GM18517 (cell line): Measurements from ENCODE around the gene NNT.
"Not testable (repeated sequence)": the region's sequence is repeated elsewhere in the genome, so short reads cannot be mapped to it uniquely, and the experiment has no call there.

Source experiments
- ATAC-seq: cut with Tn5 transposase; IDR thresholded peaks from one replicate; pipeline ENCODE4 v1.9.1; 2021; ENCODE audit warnings: mild to moderate bottlenecking, moderate library complexity; ENCODE audit not compliant: unreplicated experiment

The NNT gene

DNA sequence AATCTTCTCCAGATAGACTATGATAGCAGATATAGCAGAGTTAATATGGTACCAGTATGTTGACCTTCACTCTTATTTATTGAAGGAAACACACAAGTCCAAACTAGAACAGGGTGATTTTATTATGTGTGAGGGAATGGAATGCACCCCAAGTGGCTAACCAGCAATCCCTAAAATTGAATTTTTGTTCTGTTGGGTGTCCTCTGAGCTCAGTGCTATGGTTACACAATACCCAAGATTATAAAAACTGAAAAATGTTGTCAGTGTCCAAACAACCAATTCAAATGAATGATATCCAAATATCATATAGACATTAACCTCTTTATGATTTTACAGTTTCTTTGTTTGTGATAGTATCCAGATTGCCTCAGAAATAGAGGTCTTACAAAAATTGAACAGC, 60.9 kb downstream of the NNT start:
- no peak for ATAC-seq

- no peak for ATAC-seq
These were observed 61.6 kb downstream of the NNT start for GRCh38 chr5:43664501-43665040.

- ATAC-seq = not testable (repeated sequence)
These were observed 62.8 kb downstream of the NNT start for GRCh38 chr5:43665749-43666148.

DNA sequence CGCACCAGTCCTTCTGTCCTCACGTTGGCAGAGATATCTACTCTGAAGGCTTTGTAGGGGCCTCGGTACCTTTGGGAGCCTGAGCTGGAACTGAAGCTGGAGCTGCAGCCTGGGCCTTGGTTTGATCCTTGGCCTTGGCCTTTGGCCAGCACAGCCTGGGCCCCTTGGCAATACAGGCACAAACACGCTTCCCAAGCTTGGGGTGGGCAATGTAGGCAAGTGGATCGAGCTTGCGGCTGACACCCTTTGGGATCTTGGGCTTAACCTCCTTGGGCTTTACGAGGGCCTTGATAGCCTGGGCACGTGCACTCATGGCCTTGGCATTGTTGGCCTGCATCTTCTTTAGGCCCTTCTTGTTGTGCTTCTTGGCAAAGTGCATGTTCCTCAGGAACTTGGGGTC, 63.7 kb downstream of the NNT start:
- ATAC-seq = not testable (repeated sequence)

GRCh38 chr5:43667379-43667778, 64.4 kb downstream of the NNT start:
- not testable (repeated sequence) for ATAC-seq

- ATAC-seq = no peak
These were observed 71.6 kb downstream of the NNT start for GRCh38 chr5:43674536-43674935.

- no peak for ATAC-seq
These were observed 72.4 kb downstream of the NNT start for GRCh38 chr5:43675357-43675756.

DNA sequence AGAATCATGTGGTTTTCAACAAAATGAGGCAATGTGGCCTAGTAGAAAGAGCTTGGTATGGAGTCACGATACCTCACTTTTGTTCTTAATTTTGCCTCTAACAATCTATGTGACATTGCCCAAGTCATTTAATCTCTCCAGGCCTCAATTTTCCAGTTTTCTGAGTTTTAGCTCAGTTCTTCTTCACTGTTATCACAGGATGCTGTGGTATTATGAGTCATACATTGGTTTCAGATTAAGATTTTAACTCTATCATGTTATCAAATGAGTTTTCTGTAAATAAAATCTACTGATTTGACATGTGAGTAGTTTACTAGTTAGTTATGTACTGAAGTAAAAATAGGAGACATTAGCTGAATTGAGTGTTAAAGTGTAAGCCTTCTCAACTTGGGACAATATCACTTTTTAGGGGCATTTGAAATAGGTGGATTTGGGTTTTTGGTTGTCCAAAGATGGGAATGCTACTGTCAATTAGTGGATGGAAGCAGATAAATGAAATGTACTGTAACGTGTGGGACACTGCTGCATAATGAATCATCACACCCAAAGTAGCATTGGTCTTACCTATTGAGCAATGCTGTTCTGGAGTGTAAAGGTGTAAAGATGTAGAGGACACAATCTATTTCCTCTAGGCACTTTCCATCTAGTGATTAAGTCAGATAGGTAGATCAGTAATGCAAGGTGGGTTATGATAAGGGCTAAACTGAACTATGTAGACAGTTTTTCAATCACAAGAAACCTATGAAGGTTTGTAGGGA, 73.3 kb downstream of the NNT start:
- ATAC-seq = no peak

DNA sequence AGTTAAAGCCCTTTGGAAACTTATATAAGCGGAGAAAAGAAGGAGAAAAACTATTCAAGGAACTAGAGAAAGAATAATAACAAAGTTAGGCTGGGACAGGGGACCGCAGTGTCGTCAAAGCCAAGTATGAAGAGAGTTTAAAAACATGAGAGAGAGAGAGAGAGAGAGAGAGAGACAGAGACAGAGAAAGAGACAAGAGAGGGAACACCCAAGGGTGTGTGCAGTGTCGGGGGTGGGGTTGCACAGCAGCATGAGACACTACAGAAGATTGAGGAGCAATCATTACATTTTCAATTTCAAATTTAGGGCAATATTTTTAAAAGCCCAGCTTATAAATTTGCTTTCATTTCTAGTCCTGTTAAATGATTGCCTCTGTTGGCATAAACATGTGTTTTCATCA, 74.3 kb downstream of the NNT start:
- no peak for ATAC-seq

DNA sequence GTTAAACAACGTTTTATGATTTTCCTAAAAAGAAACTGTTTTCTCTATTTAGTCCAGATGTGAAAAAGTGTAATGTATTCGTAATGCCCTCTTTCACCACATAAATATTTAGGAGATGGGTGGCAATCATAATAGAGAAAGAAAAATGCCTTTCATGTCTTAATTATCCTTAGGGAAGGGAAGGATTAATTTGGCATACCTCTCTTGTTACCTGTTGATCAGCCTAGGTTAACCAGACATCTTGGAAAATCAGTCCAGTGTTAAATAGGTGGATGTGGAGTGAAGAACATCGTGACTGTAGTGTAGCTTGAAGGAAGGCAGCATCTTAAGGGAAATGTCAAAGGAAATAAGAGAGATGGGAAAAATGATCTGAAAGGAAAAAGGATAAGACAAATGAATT, 76.2 kb downstream of the NNT start:
- no peak for ATAC-seq

- no peak for ATAC-seq
These were observed 77.3 kb downstream of the NNT start for GRCh38 chr5:43680286-43680685.

DNA sequence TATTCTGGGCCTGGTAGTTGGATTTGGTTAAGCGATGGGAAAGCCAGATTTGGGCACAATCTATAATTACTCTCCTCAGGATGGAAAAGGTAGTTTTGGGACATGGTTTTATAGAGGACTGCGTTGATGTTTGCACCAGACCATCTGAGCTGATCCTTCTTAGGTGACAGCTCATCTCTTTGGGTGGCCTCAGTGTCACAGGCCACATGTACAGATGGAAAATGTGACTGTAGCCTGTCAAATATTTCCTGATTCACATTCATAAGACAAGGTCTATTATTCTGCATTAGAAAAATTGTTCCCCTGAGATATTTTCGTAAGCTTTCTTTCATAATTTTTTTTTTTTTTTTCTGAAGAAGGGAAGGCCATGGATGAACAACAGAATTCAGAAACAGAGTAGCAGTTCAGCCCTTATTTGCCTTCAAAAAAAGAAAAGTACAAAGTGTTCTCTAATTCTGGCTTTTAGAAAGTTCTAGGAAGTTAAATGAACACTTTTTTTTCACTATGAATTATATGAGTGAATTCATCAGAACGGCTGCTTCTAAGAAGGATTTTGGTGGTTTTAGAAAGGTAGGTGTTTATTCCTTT, 81.0 kb downstream of the NNT start:
- ATAC-seq = no peak

- ATAC-seq = no peak
These were observed 82.4 kb downstream of the NNT start for GRCh38 chr5:43685252-43685950.

DNA sequence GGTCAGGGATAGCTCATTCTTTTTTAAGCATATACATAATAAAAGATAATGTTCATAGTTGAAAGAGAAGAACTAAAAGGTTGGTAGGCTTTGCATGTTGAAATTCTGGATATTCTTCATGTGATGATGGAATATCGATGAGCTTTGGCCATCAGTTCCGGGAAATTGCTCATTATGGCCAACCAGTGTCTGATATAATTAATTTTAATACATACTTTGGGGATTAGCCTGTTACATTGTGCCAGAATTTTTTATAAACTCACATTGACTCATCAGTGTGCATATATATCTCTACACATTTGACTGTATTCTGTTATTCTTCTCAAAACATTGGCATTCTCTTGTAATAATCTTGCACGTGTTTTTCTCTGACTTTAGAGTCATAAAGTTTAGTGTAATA, 84.3 kb downstream of the NNT start:
- no peak for ATAC-seq

GRCh38 chr5:43691275-43691674, 88.3 kb downstream of the NNT start:
- ATAC-seq = no peak

DNA sequence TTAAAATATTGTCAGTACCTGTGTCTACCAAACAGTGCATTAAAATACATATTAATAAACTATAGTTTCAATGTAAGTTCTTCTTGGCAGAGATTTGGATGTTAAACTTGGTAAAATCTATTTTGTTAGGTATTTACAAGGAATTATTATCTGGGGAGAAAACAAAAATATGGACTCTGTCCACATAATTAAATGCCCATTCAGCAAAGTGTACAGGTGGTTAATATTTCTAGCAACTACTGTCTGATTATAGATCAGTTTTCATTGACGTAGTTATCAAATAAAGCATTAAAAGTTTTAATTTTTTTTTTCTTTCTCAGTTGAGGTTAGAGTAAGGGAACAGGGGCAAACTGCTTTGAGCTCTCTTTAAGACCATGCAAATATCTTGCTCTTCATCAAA, 88.9 kb downstream of the NNT start:
- no peak for ATAC-seq

GRCh38 chr5:43693411-43693810, 90.4 kb downstream of the NNT start:
- ATAC-seq = no peak

DNA sequence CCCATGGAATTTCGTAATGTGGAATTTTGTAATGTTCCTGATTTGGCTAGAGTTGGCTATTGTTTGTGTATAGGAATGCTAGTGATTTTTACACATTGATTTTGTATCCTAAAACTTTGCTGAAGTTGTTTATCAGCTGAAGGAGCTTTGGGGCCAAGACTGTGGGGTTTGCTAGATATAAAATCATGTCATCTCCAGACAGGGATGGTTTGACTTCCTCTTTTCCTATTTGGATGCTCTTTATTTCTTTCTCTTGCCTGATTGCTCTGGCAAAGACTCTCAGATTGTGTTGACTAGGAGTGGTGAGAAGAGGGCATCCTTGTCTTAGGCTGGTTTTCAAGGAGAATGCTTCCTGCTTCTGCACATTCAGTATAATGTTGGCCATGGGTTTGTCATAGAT, 91.0 kb downstream of the NNT start:
- no peak for ATAC-seq

GRCh38 chr5:43696444-43696843, 93.5 kb downstream of the NNT start:
- not testable (repeated sequence) for ATAC-seq

DNA sequence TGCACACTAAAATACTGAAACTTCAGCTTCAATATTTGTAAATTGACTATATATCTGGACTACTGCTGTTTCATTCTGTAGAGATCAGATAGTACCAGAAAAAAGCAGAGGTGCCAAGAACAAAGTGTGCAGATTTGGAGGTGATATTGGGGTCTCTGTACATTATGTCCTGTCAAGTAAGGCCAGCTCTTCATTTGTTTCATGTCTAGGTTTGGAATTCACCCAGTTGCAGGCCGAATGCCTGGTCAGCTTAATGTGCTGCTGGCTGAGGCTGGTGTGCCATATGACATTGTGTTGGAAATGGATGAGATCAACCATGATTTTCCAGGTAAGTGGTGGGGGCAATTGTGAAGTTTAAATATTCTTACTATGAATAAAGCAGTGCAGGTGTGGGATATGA, 96.9 kb downstream of the NNT start:
- no peak for ATAC-seq

- ATAC-seq = no peak
These were observed 97.6 kb downstream of the NNT start for GRCh38 chr5:43700601-43701000.

DNA sequence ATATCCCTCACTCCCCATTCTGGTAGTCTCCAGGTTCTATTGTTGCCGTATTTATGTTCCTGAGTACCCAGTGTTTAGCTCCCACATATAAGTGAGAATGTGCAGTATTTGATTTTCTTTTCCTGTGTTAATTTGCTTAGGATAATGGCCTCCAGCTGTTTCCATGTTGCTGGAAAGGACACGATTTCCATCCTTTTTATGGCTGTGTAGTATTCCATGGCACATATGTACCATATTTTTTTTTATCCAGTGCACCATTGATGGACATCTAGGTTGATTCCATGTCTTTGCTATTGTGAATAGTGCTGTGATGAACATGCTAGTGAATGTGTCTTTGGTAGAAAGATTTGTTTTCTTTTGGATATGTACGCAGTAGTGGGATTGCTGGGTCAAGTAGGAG, 98.2 kb downstream of the NNT start:
- ATAC-seq = no peak
